A673 (cell line): ENCODE measurements around the gene EVA1A.

Source experiments
- CTCF ChIP-seq: fragments of 300-800, 200-600 bp; sonication (generic); conservative IDR thresholded peaks from 2 replicates; pipeline ENCODE4 v1.5.1; 2017; ENCODE audit warnings: low read depth, mild to moderate bottlenecking, antibody characterized with exemption, low read length, moderate library complexity, mixed read lengths
- EZH2 ChIP-seq: fragments of 200-600 bp; sonication (generic); IDR thresholded peaks from 2 replicates; pipeline ENCODE4 v1.6.1; 2017; ENCODE audit warnings: borderline replicate concordance, low read depth, mild to moderate bottlenecking, mixed read lengths, antibody characterized with exemption, low read length; ENCODE audit not compliant: poor library complexity, severe bottlenecking

- no peak for TF ChIP-seq CTCF
- TF ChIP-seq EZH2 = no peak
Observed at GRCh38 chr2:75553935-75554531, 6.7 kb downstream of the EVA1A start.
